ENCODE data around the gene DHRS11. TPM values are rescaled to one million over a fixed set of nuclear protein-coding genes. Genes with fewer than 3 reads are reported as not detected.

Gene DHRS11
- total RNA-seq, 1 experiment from 2014 or later = 38.0 TPM

- no peak for ATAC-seq
- no peak overlapping the region for H3K27ac Mint-ChIP-seq
Measured at GRCh38 chr17:36628576-36628975, 36.9 kb downstream of the DHRS11 start.

GRCh38 chr17:36629252-36629847 is 37.7 kb downstream of the DHRS11 start:
- TF ChIP-seq E2F1 (CRISPR knock-in tag; IDR thresholded peaks at IDR 0.05) (no peak), TCF7 (CRISPR knock-in tag; IDR thresholded peaks at IDR 0.05; ENCODE audit: low read depth) (no peak), MAX (CRISPR knock-in tag; IDR thresholded peaks at IDR 0.05) (peak; percentile 59; the same call in 1 of the 2 replicates), ETV6 (CRISPR knock-in tag; IDR thresholded peaks at IDR 0.05) (0 out of 2 replicates have a peak, but pooled peaks have one; percentile 23), ZNF121 (CRISPR knock-in tag; IDR thresholded peaks at IDR 0.05) (no peak), HMGXB4 (CRISPR knock-in tag; IDR thresholded peaks at IDR 0.05) (0 out of 2 replicates have a peak, but pooled peaks have one; percentile 33), CTCF (IDR thresholded peaks at IDR 0.05) (peak; percentile 100), STAT6 (CRISPR knock-in tag; conservative IDR thresholded peaks at IDR 0.05; ENCODE audit: low read depth) (no peak)
- peak; percentile 90 for DNase-seq (ENCODE audit: low spot score)
- Mint-ChIP-seq H3K9me3 (no peaks in the 10 kb centered on the region), H3K4me1 (peaks cover 35% of the 10 kb centered on the region), H3K36me3 (no peaks in the 10 kb centered on the region), H3K27ac (no peak overlapping the region), H3K4me3 (no peak overlapping the region), H3K27me3 (ENCODE audit: low read depth) (peaks cover 18% of the 10 kb centered on the region)
- POLR2A ChIA-PET = no interaction called here
- CTCF ChIA-PET = interaction anchor here (0.5 to 2.4 kb wide), 20 partner anchors 9 to 545 kb away, joined by 3 to 17 read pairs (median 4); partner anchors contain the start of genes AATF, LHX1 and MRM1
- peak; percentile 70 for ATAC-seq

More at GRCh38 chr17:36628576-36628975, 36.9 kb downstream of the DHRS11 start:
- Mint-ChIP-seq H3K4me1 (peaks cover 29% of the 10 kb centered on the region), H3K36me3 (no peaks in the 10 kb centered on the region), H3K4me3 (no peak overlapping the region), H3K27me3 (ENCODE audit: low read depth) (peaks cover 15% of the 10 kb centered on the region), H3K9me3 (no peaks in the 10 kb centered on the region)
- DNase-seq (ENCODE audit: low spot score) = no peak
- ChIA-PET POLR2A (no interaction called here), CTCF (interaction anchor here (0.5 to 3.1 kb wide), 18 partner anchors 8 to 546 kb away, joined by 3 to 17 read pairs (median 5); partner anchors contain the start of genes AATF and MRM1)
- no peak for TF ChIP-seq MYBL2 (CRISPR knock-in tag; IDR thresholded peaks at IDR 0.05)
- TF ChIP-seq ATF1 (CRISPR knock-in tag; IDR thresholded peaks at IDR 0.05) = no peak

GRCh38 chr17:36629970-36630502 is 38.4 kb downstream of the DHRS11 start:
- Mint-ChIP-seq H3K4me1 (peaks cover 35% of the 10 kb centered on the region), H3K27me3 (ENCODE audit: low read depth) (peaks cover 23% of the 10 kb centered on the region), H3K36me3 (no peaks in the 10 kb centered on the region), H3K4me3 (no peak overlapping the region), H3K27ac (no peak overlapping the region), H3K9me3 (no peaks in the 10 kb centered on the region)
- ATAC-seq (no peak), DNase-seq (ENCODE audit: low spot score) (no peak)
- POLR2A ChIA-PET = no interaction called here
- TF ChIP-seq ZNF232 (CRISPR knock-in tag; IDR thresholded peaks at IDR 0.05) (no peak), ZBTB43 (CRISPR knock-in tag; IDR thresholded peaks at IDR 0.05) (no peak), USF2 (CRISPR knock-in tag; IDR thresholded peaks at IDR 0.05) (0 out of 2 replicates have a peak, but pooled peaks have one; percentile 7)
- CTCF ChIA-PET = interaction anchor here (0.7 to 2.4 kb wide), 15 partner anchors 8 to 545 kb away, joined by 3 to 17 read pairs (median 6); partner anchors contain the start of genes LHX1 and MRM1

Measured in WTC11 (cell line).